ENCODE measurements around the gene SPTLC3. TPM values are rescaled to one million over a fixed set of nuclear protein-coding genes. Genes with fewer than 3 reads are reported as not detected.

The SPTLC3 gene
- total RNA-seq, 2 experiments from 2014 or later, result 0.02 to 0.26 TPM

DNA sequence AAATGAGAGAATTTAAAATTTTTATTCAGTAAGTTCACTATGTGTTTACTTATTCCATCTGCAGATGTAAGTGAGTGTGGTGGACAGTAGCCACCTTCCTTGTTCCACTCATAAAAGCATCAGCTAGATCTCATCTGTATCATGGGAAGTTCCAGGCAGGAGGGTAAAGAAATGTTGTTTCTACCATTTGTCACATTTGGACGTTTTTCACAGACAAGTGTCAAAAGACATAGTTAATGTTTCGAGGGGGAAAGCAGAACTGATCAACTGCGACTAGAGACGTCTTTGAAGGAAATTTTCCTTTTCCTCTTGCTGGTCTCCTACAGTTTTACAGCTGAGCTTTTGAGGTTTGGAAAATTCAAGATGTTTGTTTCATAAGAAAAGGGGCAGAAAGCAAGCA is 156.4 kb downstream of the SPTLC3 start:
- no peak overlapping the region for H3K4me3 Mint-ChIP-seq
- DNase-seq, result no peak
- H3K9me3 Mint-ChIP-seq, result no peaks in the 10 kb centered on the region
- H3K36me3 Mint-ChIP-seq, result no peaks in the 10 kb centered on the region
- H3K4me1 Mint-ChIP-seq (ENCODE audit: low read depth), result no peaks in the 10 kb centered on the region
- intact Hi-C loops (cut with micrococcal nuclease), result no loop called here
- ChIA-PET CTCF (interaction anchor here (1.2 kb wide), 1 partner anchor 138 kb away, joined by 5 read pairs; no protein-coding TSS in a partner anchor), POLR2A (no interaction called here)
- no peaks in the 10 kb centered on the region for H3K27me3 Mint-ChIP-seq
- no peak overlapping the region for H3K27ac Mint-ChIP-seq

DNA sequence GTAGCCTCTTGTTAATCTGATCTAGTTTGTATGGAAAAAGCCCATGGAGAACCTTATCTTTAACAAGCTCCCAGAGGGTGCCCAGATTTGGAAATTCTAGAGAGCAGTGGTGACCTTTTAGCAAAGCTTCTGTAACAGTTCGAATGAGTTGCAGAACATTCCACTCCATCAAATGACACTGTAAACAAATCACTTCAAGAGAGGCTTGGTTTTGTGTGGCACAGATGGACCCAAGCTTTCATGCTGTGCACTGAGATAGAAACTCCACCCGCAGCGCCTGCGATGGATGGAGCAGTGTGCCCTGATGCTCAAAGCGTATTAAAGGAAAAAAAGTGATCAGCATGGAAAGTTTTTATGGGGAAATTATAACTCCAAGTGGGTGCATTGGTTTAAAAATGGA is 157.2 kb downstream of the SPTLC3 start:
- H3K27ac Mint-ChIP-seq, result no peak overlapping the region
- intact Hi-C loops (cut with micrococcal nuclease), result no loop called here

DNA sequence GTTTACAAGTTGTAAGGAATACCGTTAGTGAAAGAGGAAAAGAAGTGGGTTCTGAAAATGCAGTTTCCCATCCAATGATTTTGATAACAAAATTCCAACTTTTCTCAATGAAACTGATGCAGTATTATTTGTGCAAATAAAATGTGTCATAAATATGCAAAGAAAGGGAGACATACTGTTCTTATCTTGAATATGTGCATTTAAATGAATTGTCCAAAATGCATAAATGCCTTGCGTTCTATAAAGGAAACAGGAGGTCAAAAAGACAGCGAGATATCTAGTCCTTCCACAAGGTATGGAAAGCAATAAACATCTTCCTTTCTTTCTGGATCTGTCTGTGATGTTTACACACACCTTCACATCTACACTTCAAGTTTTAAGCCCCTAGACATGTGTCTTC is 157.7 kb downstream of the SPTLC3 start:
- DNase-seq, result no peak
- Mint-ChIP-seq H3K27me3 (no peaks in the 10 kb centered on the region), H3K9me3 (no peaks in the 10 kb centered on the region), H3K4me3 (no peak overlapping the region), H3K27ac (no peak overlapping the region), H3K4me1 (ENCODE audit: low read depth) (no peaks in the 10 kb centered on the region), H3K36me3 (no peaks in the 10 kb centered on the region)
- ChIA-PET CTCF (no interaction called here), POLR2A (no interaction called here)
- intact Hi-C loops (cut with micrococcal nuclease), result no loop called here

More for the DNA sequence above, 157.2 kb downstream of the SPTLC3 start:
- ChIA-PET CTCF (no interaction called here), POLR2A (no interaction called here)
- H3K27me3 Mint-ChIP-seq, result no peaks in the 10 kb centered on the region
- no peaks in the 10 kb centered on the region for H3K36me3 Mint-ChIP-seq
- no peak for DNase-seq
- H3K4me1 Mint-ChIP-seq (ENCODE audit: low read depth), result no peaks in the 10 kb centered on the region
- H3K4me3 Mint-ChIP-seq, result no peak overlapping the region
- H3K9me3 Mint-ChIP-seq, result no peaks in the 10 kb centered on the region

DNA sequence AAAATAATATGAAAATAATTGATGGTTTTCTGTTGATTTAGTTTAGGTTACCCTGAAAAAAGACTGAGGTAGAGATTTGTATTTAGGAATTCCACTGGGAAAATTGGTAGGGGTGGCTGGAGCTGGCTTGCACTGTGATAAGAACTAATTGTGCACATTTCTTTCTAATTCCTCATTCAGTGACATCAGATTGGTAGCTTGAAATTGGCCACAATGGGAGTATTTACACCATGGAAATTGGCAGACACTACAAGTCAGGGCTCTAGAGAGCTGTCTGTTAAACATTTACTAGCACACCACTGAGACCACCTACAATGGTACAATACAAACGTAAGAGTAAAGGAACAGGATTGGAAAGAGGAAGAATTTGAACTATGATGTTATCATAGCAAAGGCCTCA is 160.3 kb downstream of the SPTLC3 start:
- ChIA-PET POLR2A (no interaction called here), CTCF (no interaction called here)
- Mint-ChIP-seq H3K27me3 (peaks cover 7% of the 10 kb centered on the region), H3K4me3 (no peak overlapping the region), H3K36me3 (no peaks in the 10 kb centered on the region), H3K9me3 (peaks cover 3% of the 10 kb centered on the region), H3K27ac (no peak overlapping the region), H3K4me1 (ENCODE audit: low read depth) (no peaks in the 10 kb centered on the region)
- no peak for DNase-seq
- intact Hi-C loops (cut with micrococcal nuclease), result no loop called here

DNA sequence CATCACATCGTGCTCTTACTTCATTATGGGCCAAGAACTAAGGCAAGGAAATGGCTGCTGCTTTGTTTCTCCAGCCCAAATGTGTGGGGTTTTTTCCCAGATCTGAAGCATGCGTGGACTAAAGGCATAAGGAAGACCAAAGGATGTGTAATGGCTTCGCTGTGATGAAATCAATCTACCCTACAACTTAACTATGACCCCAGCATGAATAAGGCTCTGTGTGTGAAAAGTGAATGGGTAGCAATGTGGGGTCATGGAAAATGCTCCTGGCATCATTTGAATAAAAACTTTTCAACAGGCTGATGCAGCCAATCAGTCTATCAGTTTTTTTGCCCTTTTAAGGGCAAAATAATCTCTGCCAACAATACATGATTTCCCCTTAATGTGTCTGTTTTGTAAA is 162.0 kb downstream of the SPTLC3 start:
- no peak for DNase-seq
- Mint-ChIP-seq H3K27ac (no peak overlapping the region), H3K36me3 (no peaks in the 10 kb centered on the region), H3K27me3 (peaks cover 12% of the 10 kb centered on the region), H3K4me3 (no peak overlapping the region), H3K9me3 (peaks cover 6% of the 10 kb centered on the region), H3K4me1 (ENCODE audit: low read depth) (no peaks in the 10 kb centered on the region)
- intact Hi-C loops (cut with micrococcal nuclease), result no loop called here
- ChIA-PET CTCF (no interaction called here), POLR2A (no interaction called here)

DNA sequence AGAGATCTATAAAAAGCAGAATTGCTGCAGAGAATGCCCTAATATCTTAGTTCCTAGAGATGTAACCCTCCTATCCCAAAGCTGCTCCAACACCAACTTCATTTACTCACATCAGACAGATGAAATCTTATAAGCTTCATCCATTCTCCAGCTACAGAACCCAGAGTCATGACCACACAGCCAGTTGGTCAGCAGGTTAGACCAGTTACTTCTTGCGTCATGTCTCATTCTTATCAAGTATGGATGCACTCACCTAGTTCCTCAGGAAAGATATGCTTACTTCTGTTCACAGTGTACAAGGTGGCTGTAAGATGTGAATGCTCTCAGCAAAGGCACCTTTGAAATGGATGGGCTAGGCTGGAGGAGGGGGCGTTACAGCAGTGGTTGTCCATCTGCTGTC is 164.4 kb downstream of the SPTLC3 start:
- POLR2A ChIA-PET, result no interaction called here
- Mint-ChIP-seq H3K27me3 (peaks cover 15% of the 10 kb centered on the region), H3K4me3 (no peak overlapping the region), H3K27ac (no peak overlapping the region), H3K4me1 (ENCODE audit: low read depth) (no peaks in the 10 kb centered on the region), H3K36me3 (no peaks in the 10 kb centered on the region), H3K9me3 (peaks cover 17% of the 10 kb centered on the region)
- CTCF ChIA-PET, result no interaction called here
- intact Hi-C loops (cut with micrococcal nuclease), result no loop called here
- no peak for DNase-seq

DNA sequence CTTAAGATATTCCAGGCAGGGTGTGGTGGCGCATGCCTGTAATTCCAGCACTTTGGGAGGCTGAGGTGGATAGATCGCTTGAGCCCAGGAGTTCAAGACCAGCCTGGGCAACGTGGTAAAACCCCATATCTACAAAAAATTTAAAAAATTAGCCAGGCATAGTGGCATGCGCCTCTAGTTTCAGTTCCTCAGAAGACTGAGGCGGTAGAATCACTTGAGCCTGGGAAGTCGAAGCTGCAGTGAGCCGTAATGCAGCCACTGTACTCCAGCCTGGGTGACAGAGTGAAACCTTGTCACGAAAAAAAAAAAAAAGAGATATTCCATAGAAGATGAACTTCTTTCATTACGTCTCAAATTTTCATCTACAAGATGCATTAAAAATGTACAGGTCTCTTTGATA is 165.6 kb downstream of the SPTLC3 start:
- peaks cover 17% of the 10 kb centered on the region for H3K9me3 Mint-ChIP-seq
- POLR2A ChIA-PET, result no interaction called here
- intact Hi-C loops (cut with micrococcal nuclease), result no loop called here
- no peaks in the 10 kb centered on the region for H3K36me3 Mint-ChIP-seq
- no peak overlapping the region for H3K27ac Mint-ChIP-seq
- CTCF ChIA-PET, result no interaction called here
- H3K4me3 Mint-ChIP-seq, result no peak overlapping the region
- H3K27me3 Mint-ChIP-seq, result peaks cover 15% of the 10 kb centered on the region
- no peak for DNase-seq
- no peaks in the 10 kb centered on the region for H3K4me1 Mint-ChIP-seq (ENCODE audit: low read depth)

DNA sequence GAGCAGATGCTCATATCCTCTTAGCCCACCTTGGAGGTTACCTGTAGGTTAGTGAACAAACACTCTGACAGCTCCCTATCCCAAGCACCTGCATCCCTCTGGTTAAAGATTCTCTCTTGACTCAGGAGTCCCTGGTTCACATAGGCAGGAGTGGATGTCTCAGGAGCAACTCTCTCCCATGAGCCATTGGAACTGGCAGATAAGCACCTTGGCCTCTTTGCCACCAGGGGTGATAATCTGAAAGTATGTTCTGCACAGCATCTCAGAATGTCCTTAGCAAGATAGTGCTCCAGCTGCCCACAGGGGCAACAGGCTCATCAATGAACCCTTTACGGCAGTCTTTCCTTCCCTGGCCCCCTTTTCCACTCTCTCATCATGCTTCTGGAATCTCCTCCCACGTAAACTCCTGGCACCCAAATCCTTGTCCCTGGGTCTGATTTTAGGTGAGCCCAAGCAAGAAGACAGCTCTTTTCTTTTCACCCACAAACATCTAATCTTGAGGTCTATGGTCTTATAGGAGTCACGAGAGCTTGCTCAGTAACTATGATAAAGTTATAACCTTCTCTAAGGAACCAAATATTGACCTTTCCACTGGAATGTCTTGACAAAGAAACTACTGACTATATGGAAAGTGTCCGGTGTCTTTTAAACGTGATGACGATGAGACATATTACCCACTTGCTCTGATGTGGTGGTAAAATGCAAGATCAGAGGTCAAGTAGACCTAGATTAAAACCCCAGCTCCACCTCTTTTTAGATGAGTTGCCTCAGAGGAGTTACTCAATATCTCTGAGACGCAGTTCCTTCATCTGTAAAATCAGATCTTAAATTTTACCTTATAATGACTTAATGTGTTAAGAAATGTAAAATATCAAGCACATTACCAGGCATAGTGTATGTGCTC is 172.5 kb downstream of the SPTLC3 start:
- peaks cover 7% of the 10 kb centered on the region for H3K27me3 Mint-ChIP-seq
- H3K4me1 Mint-ChIP-seq (ENCODE audit: low read depth), result no peaks in the 10 kb centered on the region
- peaks cover 2% of the 10 kb centered on the region for H3K36me3 Mint-ChIP-seq
- H3K4me3 Mint-ChIP-seq, result no peak overlapping the region
- ChIA-PET CTCF (no interaction called here), POLR2A (no interaction called here)
- H3K27ac Mint-ChIP-seq, result no peak overlapping the region
- no peak for DNase-seq
- intact Hi-C loops (cut with micrococcal nuclease), result no loop called here
- peaks cover 11% of the 10 kb centered on the region for H3K9me3 Mint-ChIP-seq

DNA sequence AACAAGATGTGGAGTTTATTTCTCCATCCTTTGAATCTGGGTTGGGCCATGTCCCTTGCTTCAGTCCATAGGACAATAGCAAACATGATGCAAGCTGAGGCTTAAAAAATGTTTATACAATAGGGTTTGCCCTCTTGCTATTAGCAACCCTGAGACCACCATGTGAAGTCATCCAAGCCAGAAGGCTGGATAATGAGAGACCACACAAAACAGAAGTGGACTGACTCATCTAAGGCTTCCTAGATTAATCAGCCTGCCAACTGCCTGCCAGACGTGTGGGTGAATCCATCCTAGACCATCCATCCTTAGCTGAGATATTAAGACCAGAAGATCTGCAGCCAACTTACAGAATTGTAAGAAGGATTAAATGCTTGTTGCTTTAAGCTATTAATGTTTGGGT is 174.2 kb downstream of the SPTLC3 start:
- CTCF ChIA-PET, result no interaction called here
- peak; percentile 29 for DNase-seq

DNA sequence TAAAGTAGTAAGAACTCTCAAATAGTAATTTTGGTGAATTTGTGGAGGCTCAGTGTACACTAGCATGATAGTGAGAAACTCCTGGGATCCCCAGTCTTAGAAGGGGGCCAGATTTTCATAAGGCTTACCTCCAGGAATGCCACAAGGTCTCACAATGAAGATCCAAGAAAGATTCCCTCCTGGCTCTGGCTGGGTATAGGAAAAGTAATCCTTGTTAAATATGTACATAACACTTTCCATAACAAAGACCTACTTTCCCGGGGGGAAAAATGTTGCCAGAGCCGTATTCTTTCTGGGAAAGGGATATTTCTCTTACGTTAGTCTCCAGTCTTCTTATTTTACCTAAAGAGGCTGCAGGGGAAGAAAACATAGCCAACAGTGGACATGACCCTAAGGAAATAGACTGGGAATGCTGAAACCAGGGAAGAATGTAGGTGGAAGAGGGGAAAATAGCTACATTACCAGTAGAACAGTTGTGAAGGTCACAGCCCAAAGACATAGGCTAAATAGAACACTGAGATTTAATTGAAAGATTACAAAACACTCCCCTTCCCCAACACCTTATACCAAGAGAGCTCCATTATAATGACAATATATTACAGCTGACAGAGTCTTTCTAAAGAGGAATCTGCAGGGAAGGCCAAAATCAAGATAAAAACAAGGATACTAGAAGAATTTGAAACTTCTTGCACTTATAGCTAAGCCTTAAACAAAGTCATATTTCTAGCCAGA is 177.4 kb downstream of the SPTLC3 start:
- Mint-ChIP-seq H3K4me1 (ENCODE audit: low read depth) (no peaks in the 10 kb centered on the region), H3K36me3 (peaks cover 4% of the 10 kb centered on the region), H3K27ac (no peak overlapping the region), H3K27me3 (peaks cover 1% of the 10 kb centered on the region), H3K9me3 (peaks cover 12% of the 10 kb centered on the region), H3K4me3 (no peak overlapping the region)
- POLR2A ChIA-PET, result no interaction called here
- intact Hi-C loops (cut with micrococcal nuclease), result no loop called here
- no peak for DNase-seq
- CTCF ChIA-PET, result no interaction called here

More for the DNA sequence above, 174.2 kb downstream of the SPTLC3 start:
- POLR2A ChIA-PET, result no interaction called here
- Mint-ChIP-seq H3K27ac (no peak overlapping the region), H3K36me3 (peaks cover 4% of the 10 kb centered on the region), H3K4me1 (ENCODE audit: low read depth) (no peaks in the 10 kb centered on the region), H3K4me3 (no peak overlapping the region), H3K9me3 (peaks cover 12% of the 10 kb centered on the region), H3K27me3 (peaks cover 3% of the 10 kb centered on the region)
- intact Hi-C loops (cut with micrococcal nuclease), result loop anchor here (1.0 kb wide), 2 partner anchors 46 to 64 kb away; no protein-coding TSS in a partner anchor

DNA sequence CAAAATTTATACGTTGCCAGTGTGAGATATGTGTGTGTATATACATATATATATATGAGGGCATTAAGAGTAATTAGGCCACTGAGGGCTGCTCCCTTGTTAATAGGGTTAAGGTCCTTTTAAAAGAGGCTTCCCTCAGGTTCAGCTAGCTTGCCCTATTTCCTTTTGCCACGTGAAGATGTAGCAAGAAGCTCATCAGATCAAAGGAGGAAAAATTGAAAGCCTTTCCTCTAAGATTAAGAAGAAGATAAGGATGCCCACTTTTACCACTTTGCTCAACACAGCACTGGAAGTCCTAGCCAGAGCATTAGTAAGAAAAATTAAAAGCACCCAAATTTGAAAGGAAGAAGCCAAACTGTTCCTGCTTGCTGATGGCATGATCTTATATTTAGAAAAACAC is 179.1 kb downstream of the SPTLC3 start:
- H3K4me1 Mint-ChIP-seq (ENCODE audit: low read depth), result no peaks in the 10 kb centered on the region
- H3K36me3 Mint-ChIP-seq, result peaks cover 4% of the 10 kb centered on the region
- CTCF ChIA-PET, result interaction anchor here (1.1 kb wide), 1 partner anchor 15 kb away, joined by 3 read pairs; no protein-coding TSS in a partner anchor
- POLR2A ChIA-PET, result no interaction called here
- no peak overlapping the region for H3K27ac Mint-ChIP-seq
- DNase-seq, result no peak
- no peaks in the 10 kb centered on the region for H3K27me3 Mint-ChIP-seq
- peaks cover 12% of the 10 kb centered on the region for H3K9me3 Mint-ChIP-seq
- intact Hi-C loops (cut with micrococcal nuclease), result no loop called here
- no peak overlapping the region for H3K4me3 Mint-ChIP-seq

DNA sequence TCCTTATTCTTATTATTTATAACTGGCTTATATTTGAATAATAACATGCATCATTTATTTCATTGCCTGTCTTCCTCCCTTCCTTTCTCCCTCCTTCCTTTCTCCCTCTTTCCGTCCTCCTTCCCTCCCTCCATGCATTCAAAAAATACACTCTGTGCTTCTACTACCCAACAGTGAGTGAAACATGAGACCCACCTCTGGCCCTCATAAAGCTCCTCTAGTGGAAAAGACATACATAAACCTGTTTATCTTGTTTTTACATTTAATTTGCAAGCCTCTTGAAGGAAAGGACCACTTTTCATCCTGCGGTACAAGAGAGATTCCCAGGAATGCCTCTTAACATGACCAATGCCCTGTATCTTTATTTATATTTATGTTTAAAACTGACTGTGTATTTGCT is 190.5 kb downstream of the SPTLC3 start:
- intact Hi-C loops (cut with micrococcal nuclease), result no loop called here
- Mint-ChIP-seq H3K27me3 (peaks cover 3% of the 10 kb centered on the region), H3K9me3 (no peaks in the 10 kb centered on the region), H3K27ac (no peak overlapping the region), H3K36me3 (no peaks in the 10 kb centered on the region), H3K4me3 (no peak overlapping the region), H3K4me1 (ENCODE audit: low read depth) (no peaks in the 10 kb centered on the region)
- DNase-seq, result no peak
- ChIA-PET POLR2A (no interaction called here), CTCF (no interaction called here)
